ENCODE results near the gene RAB8B.

The RAB8B gene

GRCh38 chr15:63185206-63185605, 4.2 kb upstream of the RAB8B start:
- DNase-seq (ENCODE audit: low read depth in 2 of 2), result no peak

GRCh38 chr15:63186065-63186464, 3.3 kb upstream of the RAB8B start:
- no peak for DNase-seq (ENCODE audit: low read depth in 2 of 2)

GRCh38 chr15:63187589-63188226, 1.7 kb upstream of the RAB8B start:
- DNase-seq (ENCODE audit: low read depth in 2 of 2), result no peak

- no peak for DNase-seq (ENCODE audit: low read depth in 2 of 2)
Observed at GRCh38 chr15:63188247-63188925, 1.0 kb upstream of the RAB8B start.

GRCh38 chr15:63189941-63190768, 749 bp downstream of the RAB8B start:
- DNase-seq (ENCODE audit: low read depth in 2 of 2), result no peak

- DNase-seq (ENCODE audit: low read depth in 2 of 2), result no peak
Observed at GRCh38 chr15:63190769-63191649, 1.6 kb downstream of the RAB8B start.

- DNase-seq (ENCODE audit: low read depth in 2 of 2), result peak in 1 of 2 donors; percentile 32
Observed at GRCh38 chr15:63191895-63192618, 2.7 kb downstream of the RAB8B start.

GRCh38 chr15:63192619-63193206, 3.3 kb downstream of the RAB8B start:
- DNase-seq (ENCODE audit: low read depth in 2 of 2), result no peak

- no peak for DNase-seq (ENCODE audit: low read depth in 2 of 2)
Observed at GRCh38 chr15:63194302-63194701, 4.9 kb downstream of the RAB8B start.

- DNase-seq (ENCODE audit: low read depth in 2 of 2), result no peak
Observed at GRCh38 chr15:63194880-63195568, 5.6 kb downstream of the RAB8B start.

- DNase-seq (ENCODE audit: low read depth in 2 of 2), result no peak
Observed at GRCh38 chr15:63195569-63196015, 6.2 kb downstream of the RAB8B start.

GRCh38 chr15:63196842-63197241, 7.4 kb downstream of the RAB8B start:
- no peak for DNase-seq (ENCODE audit: low read depth in 2 of 2)

- no peak for DNase-seq (ENCODE audit: low read depth in 2 of 2)
Observed at GRCh38 chr15:63197626-63198025, 8.2 kb downstream of the RAB8B start.

- no peak for DNase-seq (ENCODE audit: low read depth in 2 of 2)
Observed at GRCh38 chr15:63198371-63199250, 9.2 kb downstream of the RAB8B start.

GRCh38 chr15:63200464-63201249, 11.3 kb downstream of the RAB8B start:
- no peak for DNase-seq (ENCODE audit: low read depth in 2 of 2)

- DNase-seq (ENCODE audit: low read depth in 2 of 2), result no peak
Observed at GRCh38 chr15:63202861-63203260, 13.5 kb downstream of the RAB8B start.

- DNase-seq (ENCODE audit: low read depth in 2 of 2), result peak in 1 of 2 donors; percentile 41
Observed at GRCh38 chr15:63203451-63204090, 14.2 kb downstream of the RAB8B start.

- no peak for DNase-seq (ENCODE audit: low read depth in 2 of 2)
Observed at GRCh38 chr15:63206079-63206478, 16.7 kb downstream of the RAB8B start.

All from activated CD8-positive, alpha-beta memory T cell treated with anti-CD3 and anti-CD28 coated beads for 4 hours (primary cell).